ENCODE results near the gene CERT1. TPM values are rescaled to one million over a fixed set of nuclear protein-coding genes. Genes with fewer than 3 reads are reported as not detected.

The CERT1 gene
- total RNA-seq, 2 experiments from 2014 or later = 32.3 to 34.4 TPM

GRCh38 chr5:75374394-75374814, 137.0 kb downstream of the CERT1 start:
- Mint-ChIP-seq H3K27ac (no peak overlapping the region), H3K36me3 (peaks cover 15% of the 10 kb centered on the region), H3K9me3 (no peaks in the 10 kb centered on the region), H3K27me3 (no peaks in the 10 kb centered on the region), H3K4me1 (ENCODE audit: low read depth) (no peaks in the 10 kb centered on the region), H3K4me3 (no peak overlapping the region)
- ChIA-PET CTCF (no interaction called here), POLR2A (no interaction called here)
- intact Hi-C loops (cut with micrococcal nuclease) = no loop called here
- no peak for DNase-seq

GRCh38 chr5:75373862-75374261, 137.6 kb downstream of the CERT1 start:
- no peaks in the 10 kb centered on the region for H3K27me3 Mint-ChIP-seq
- ChIA-PET CTCF (interaction anchor here (0.6 kb wide), 1 partner anchor 1136 kb away, joined by 4 read pairs; no protein-coding TSS in a partner anchor), POLR2A (interaction anchor here (0.5 to 0.7 kb wide), 2 partner anchors 22 to 35 kb away, joined by 3 read pairs; no protein-coding TSS in a partner anchor)

GRCh38 chr5:75368391-75368790, 143.0 kb downstream of the CERT1 start:
- CTCF ChIA-PET = interaction anchor here (1.0 to 1.2 kb wide), 2 partner anchors 132 to 312 kb away, joined by 4 to 5 read pairs; partner anchors contain the start of gene ANKRD31
- Mint-ChIP-seq H3K27ac (no peak overlapping the region), H3K36me3 (peaks cover 4% of the 10 kb centered on the region), H3K9me3 (no peaks in the 10 kb centered on the region), H3K4me3 (no peak overlapping the region), H3K27me3 (no peaks in the 10 kb centered on the region), H3K4me1 (ENCODE audit: low read depth) (peaks cover 11% of the 10 kb centered on the region)
- POLR2A ChIA-PET = interaction anchor here (0.6 kb wide), 1 partner anchor 256 kb away, joined by 3 read pairs; no protein-coding TSS in a partner anchor
- DNase-seq = no peak
- intact Hi-C loops (cut with micrococcal nuclease) = no loop called here

More at GRCh38 chr5:75373862-75374261, 137.6 kb downstream of the CERT1 start:
- intact Hi-C loops (cut with micrococcal nuclease) = no loop called here
- H3K36me3 Mint-ChIP-seq = peaks cover 15% of the 10 kb centered on the region
- H3K4me3 Mint-ChIP-seq = no peak overlapping the region
- H3K27ac Mint-ChIP-seq = no peak overlapping the region
- H3K9me3 Mint-ChIP-seq = no peaks in the 10 kb centered on the region
- no peak for DNase-seq
- no peaks in the 10 kb centered on the region for H3K4me1 Mint-ChIP-seq (ENCODE audit: low read depth)

- POLR2A ChIA-PET = no interaction called here
- no peak overlapping the region for H3K27ac Mint-ChIP-seq
These were observed 144.0 kb downstream of the CERT1 start for GRCh38 chr5:75367401-75367800.

GRCh38 chr5:75366787-75367186, 144.6 kb downstream of the CERT1 start:
- Mint-ChIP-seq H3K27ac (no peak overlapping the region), H3K4me3 (no peak overlapping the region), H3K9me3 (no peaks in the 10 kb centered on the region), H3K27me3 (no peaks in the 10 kb centered on the region), H3K4me1 (ENCODE audit: low read depth) (peaks cover 11% of the 10 kb centered on the region), H3K36me3 (peaks cover 6% of the 10 kb centered on the region)
- DNase-seq = no peak
- CTCF ChIA-PET = no interaction called here
- intact Hi-C loops (cut with micrococcal nuclease) = no loop called here
- POLR2A ChIA-PET = no interaction called here

More at GRCh38 chr5:75367401-75367800, 144.0 kb downstream of the CERT1 start:
- no peak overlapping the region for H3K4me3 Mint-ChIP-seq
- no peaks in the 10 kb centered on the region for H3K27me3 Mint-ChIP-seq
- H3K36me3 Mint-ChIP-seq = peaks cover 2% of the 10 kb centered on the region
- no peaks in the 10 kb centered on the region for H3K9me3 Mint-ChIP-seq
- CTCF ChIA-PET = interaction anchor here (1.2 kb wide), 1 partner anchor 313 kb away, joined by 5 read pairs; no protein-coding TSS in a partner anchor
- intact Hi-C loops (cut with micrococcal nuclease) = no loop called here
- peaks cover 11% of the 10 kb centered on the region for H3K4me1 Mint-ChIP-seq (ENCODE audit: low read depth)
- no peak for DNase-seq

GRCh38 chr5:75365740-75366139, 145.7 kb downstream of the CERT1 start:
- ChIA-PET CTCF (interaction anchor here (1.2 kb wide), 1 partner anchor 129 kb away, joined by 4 read pairs; the partner anchor contains the start of gene ANKRD31), POLR2A (interaction anchor here (0.7 kb wide), 1 partner anchor 132 kb away, joined by 3 read pairs; no protein-coding TSS in a partner anchor)
- no peak overlapping the region for H3K4me3 Mint-ChIP-seq
- H3K27ac Mint-ChIP-seq = no peak overlapping the region
- no peaks in the 10 kb centered on the region for H3K27me3 Mint-ChIP-seq
- intact Hi-C loops (cut with micrococcal nuclease) = no loop called here
- H3K4me1 Mint-ChIP-seq (ENCODE audit: low read depth) = peaks cover 11% of the 10 kb centered on the region
- no peaks in the 10 kb centered on the region for H3K9me3 Mint-ChIP-seq
- DNase-seq = no peak
- H3K36me3 Mint-ChIP-seq = peaks cover 10% of the 10 kb centered on the region

GRCh38 chr5:75364571-75365280, 146.7 kb downstream of the CERT1 start:
- Mint-ChIP-seq H3K9me3 (no peaks in the 10 kb centered on the region), H3K4me1 (ENCODE audit: low read depth) (peaks cover 11% of the 10 kb centered on the region), H3K4me3 (no peak overlapping the region), H3K27me3 (no peaks in the 10 kb centered on the region), H3K27ac (peak overlapping the region; percentile 33), H3K36me3 (peaks cover 20% of the 10 kb centered on the region)
- CTCF ChIA-PET = no interaction called here
- no peak for DNase-seq
- intact Hi-C loops (cut with micrococcal nuclease) = no loop called here
- POLR2A ChIA-PET = interaction anchor here (1.2 kb wide), 1 partner anchor 14 kb away, joined by 3 read pairs; no protein-coding TSS in a partner anchor

- peaks cover 11% of the 10 kb centered on the region for H3K4me1 Mint-ChIP-seq (ENCODE audit: low read depth)
- no peaks in the 10 kb centered on the region for H3K27me3 Mint-ChIP-seq
- H3K9me3 Mint-ChIP-seq = no peaks in the 10 kb centered on the region
- peaks cover 25% of the 10 kb centered on the region for H3K36me3 Mint-ChIP-seq
- DNase-seq = no peak
- H3K27ac Mint-ChIP-seq = no peak overlapping the region
- no peak overlapping the region for H3K4me3 Mint-ChIP-seq
- CTCF ChIA-PET = no interaction called here
- intact Hi-C loops (cut with micrococcal nuclease) = no loop called here
- POLR2A ChIA-PET = interaction anchor here (1.2 kb wide), 1 partner anchor 13 kb away, joined by 3 read pairs; no protein-coding TSS in a partner anchor
These were observed 147.5 kb downstream of the CERT1 start for GRCh38 chr5:75363726-75364495.

- Mint-ChIP-seq H3K36me3 (peaks cover 27% of the 10 kb centered on the region), H3K27me3 (no peaks in the 10 kb centered on the region), H3K4me3 (no peak overlapping the region), H3K9me3 (no peaks in the 10 kb centered on the region), H3K4me1 (ENCODE audit: low read depth) (peaks cover 9% of the 10 kb centered on the region), H3K27ac (no peak overlapping the region)
- intact Hi-C loops (cut with micrococcal nuclease) = no loop called here
- ChIA-PET POLR2A (no interaction called here), CTCF (no interaction called here)
- no peak for DNase-seq
These were observed 148.3 kb downstream of the CERT1 start for GRCh38 chr5:75363111-75363510.

- intact Hi-C loops (cut with micrococcal nuclease) = no loop called here
- POLR2A ChIA-PET = interaction anchor here (1.1 kb wide), 1 partner anchor 11 kb away, joined by 3 read pairs; no protein-coding TSS in a partner anchor
- CTCF ChIA-PET = no interaction called here
- no peak overlapping the region for H3K27ac Mint-ChIP-seq
- H3K36me3 Mint-ChIP-seq = peaks cover 29% of the 10 kb centered on the region
- H3K27me3 Mint-ChIP-seq = no peaks in the 10 kb centered on the region
- H3K9me3 Mint-ChIP-seq = no peaks in the 10 kb centered on the region
- H3K4me3 Mint-ChIP-seq = no peak overlapping the region
- DNase-seq = no peak
- peaks cover 9% of the 10 kb centered on the region for H3K4me1 Mint-ChIP-seq (ENCODE audit: low read depth)
These were observed 148.9 kb downstream of the CERT1 start for GRCh38 chr5:75362474-75362975.

- H3K4me1 Mint-ChIP-seq (ENCODE audit: low read depth) = no peaks in the 10 kb centered on the region
- H3K27me3 Mint-ChIP-seq = no peaks in the 10 kb centered on the region
- H3K9me3 Mint-ChIP-seq = no peaks in the 10 kb centered on the region
- POLR2A ChIA-PET = no interaction called here
- H3K4me3 Mint-ChIP-seq = no peak overlapping the region
- CTCF ChIA-PET = no interaction called here
- intact Hi-C loops (cut with micrococcal nuclease) = no loop called here
- H3K27ac Mint-ChIP-seq = no peak overlapping the region
- peaks cover 38% of the 10 kb centered on the region for H3K36me3 Mint-ChIP-seq
- DNase-seq = no peak
These were observed 150.1 kb downstream of the CERT1 start for GRCh38 chr5:75361310-75361709.

- ChIA-PET POLR2A (no interaction called here), CTCF (no interaction called here)
- H3K4me1 Mint-ChIP-seq (ENCODE audit: low read depth) = no peaks in the 10 kb centered on the region
- no peaks in the 10 kb centered on the region for H3K9me3 Mint-ChIP-seq
- intact Hi-C loops (cut with micrococcal nuclease) = no loop called here
- no peak overlapping the region for H3K27ac Mint-ChIP-seq
- H3K36me3 Mint-ChIP-seq = peaks cover 47% of the 10 kb centered on the region
- DNase-seq = no peak
- H3K27me3 Mint-ChIP-seq = no peaks in the 10 kb centered on the region
- no peak overlapping the region for H3K4me3 Mint-ChIP-seq
These were observed 153.3 kb downstream of the CERT1 start for GRCh38 chr5:75358117-75358516.
